Uterus (tissue), 2 donors: ENCODE measurements around the gene TOR1AIP2.

Experiments
- POLR2A ChIP-seq, 2 donors: fragments of 450-650 bp; IDR thresholded peaks; one replicate each; pipeline ENCODE4 v1.6.1; 2016; ENCODE audit warnings: antibody characterized with exemption in 2 of 2, mild to moderate bottlenecking in 1 of 2, moderate library complexity in 1 of 2
- TF ChIP-seq, protein P1 (sequence below), 4 experiments: fragments of 200-600 bp in 2 of 4; fragments of 450-650 bp in 2 of 4; sonication (generic) in 2 of 4; IDR thresholded peaks; one replicate each; pipeline ENCODE4 v1.5.1; 2016 to 2019; ENCODE audit warnings: antibody characterized with exemption in 4 of 4, mild to moderate bottlenecking in 2 of 4, moderate library complexity in 1 of 4

DNA sequence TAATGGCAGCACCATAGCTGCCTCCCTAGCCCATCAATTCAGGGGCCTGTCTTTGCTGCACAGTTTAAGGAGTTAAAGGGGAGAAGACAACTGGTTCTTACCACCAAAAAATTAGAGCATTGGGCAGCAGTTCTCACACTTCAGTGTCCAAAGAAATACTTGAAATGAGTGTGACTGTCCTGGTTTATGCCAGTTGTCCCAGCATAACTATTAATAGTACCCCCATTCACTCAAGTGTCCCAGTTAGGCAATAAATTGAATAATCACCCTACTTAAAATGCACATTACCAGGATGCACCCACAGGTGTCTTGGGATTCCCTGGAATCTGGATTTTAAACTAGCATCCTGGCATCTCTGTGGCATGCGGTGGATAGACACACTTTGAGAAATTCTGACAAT lies 83.5 kb downstream of the TOR1AIP2 start:
- TF ChIP-seq POLR2A (IDR thresholded peaks at IDR 0.05), result no peak
- TF ChIP-seq, protein P1, sequence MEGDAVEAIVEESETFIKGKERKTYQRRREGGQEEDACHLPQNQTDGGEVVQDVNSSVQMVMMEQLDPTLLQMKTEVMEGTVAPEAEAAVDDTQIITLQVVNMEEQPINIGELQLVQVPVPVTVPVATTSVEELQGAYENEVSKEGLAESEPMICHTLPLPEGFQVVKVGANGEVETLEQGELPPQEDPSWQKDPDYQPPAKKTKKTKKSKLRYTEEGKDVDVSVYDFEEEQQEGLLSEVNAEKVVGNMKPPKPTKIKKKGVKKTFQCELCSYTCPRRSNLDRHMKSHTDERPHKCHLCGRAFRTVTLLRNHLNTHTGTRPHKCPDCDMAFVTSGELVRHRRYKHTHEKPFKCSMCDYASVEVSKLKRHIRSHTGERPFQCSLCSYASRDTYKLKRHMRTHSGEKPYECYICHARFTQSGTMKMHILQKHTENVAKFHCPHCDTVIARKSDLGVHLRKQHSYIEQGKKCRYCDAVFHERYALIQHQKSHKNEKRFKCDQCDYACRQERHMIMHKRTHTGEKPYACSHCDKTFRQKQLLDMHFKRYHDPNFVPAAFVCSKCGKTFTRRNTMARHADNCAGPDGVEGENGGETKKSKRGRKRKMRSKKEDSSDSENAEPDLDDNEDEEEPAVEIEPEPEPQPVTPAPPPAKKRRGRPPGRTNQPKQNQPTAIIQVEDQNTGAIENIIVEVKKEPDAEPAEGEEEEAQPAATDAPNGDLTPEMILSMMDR (IDR thresholded peaks at IDR 0.05), result no peak
